Endothelial cell of umbilical vein (primary cell): ENCODE data around the gene RBP5.

Experiments used
- EZH2 ChIP-seq: IDR thresholded peaks from 2 replicates; pipeline ENCODE4 v1.6.1; 2012; ENCODE audit warnings: borderline replicate concordance, low read depth, mild to moderate bottlenecking, moderate library complexity, low read length, inconsistent platforms; ENCODE audit not compliant: severe bottlenecking
- FOS ChIP-seq: IDR thresholded peaks from 2 replicates; pipeline ENCODE4 v1.6.1; 2011; ENCODE audit warnings: mild to moderate bottlenecking, low read length, moderate library complexity, borderline replicate concordance; ENCODE audit not compliant: insufficient read depth
- JUN ChIP-seq: IDR thresholded peaks from 2 replicates; pipeline ENCODE4 v1.6.1; 2011; ENCODE audit warnings: borderline replicate concordance, low read depth; ENCODE audit not compliant: insufficient read length, insufficient read depth
- MYC ChIP-seq: IDR thresholded peaks from one replicate; pipeline ENCODE4 v1.6.1; 2011; ENCODE audit warnings: mild to moderate bottlenecking, low read depth, low read length
- POLR2A ChIP-seq: IDR thresholded peaks from 2 replicates; pipeline ENCODE4 v1.6.1; 2012; ENCODE audit warnings: low read depth, mild to moderate bottlenecking, control low read depth, low read length
- POLR2AphosphoS5 ChIP-seq: IDR thresholded peaks from 2 replicates; pipeline ENCODE4 v1.6.1; 2012; ENCODE audit warnings: low read depth, mild to moderate bottlenecking, control low read depth, low read length, moderate library complexity; ENCODE audit not compliant: insufficient read depth
- TF ChIP-seq, protein P1 (sequence below), 2 donors: IDR thresholded peaks; 1 replicate in 1 of 2; 2 replicates in 1 of 2; pipeline ENCODE4 v1.5.1; 2011; ENCODE audit warnings: low read length in 2 of 2, mild to moderate bottlenecking in 2 of 2, moderate library complexity in 2 of 2, control low read depth in 1 of 2, inconsistent platforms in 1 of 2, low read depth in 1 of 2; ENCODE audit not compliant: insufficient read depth in 1 of 2; ENCODE audit errors: extremely low read depth in 1 of 2
- TF ChIP-seq, protein P2 (sequence below): IDR thresholded peaks from 2 replicates; pipeline ENCODE4 v1.6.1; 2011; ENCODE audit not compliant: insufficient read depth, insufficient read length

GRCh38 chr12:7075939-7076338, 52.8 kb downstream of the RBP5 start:
- TF ChIP-seq, protein P1, sequence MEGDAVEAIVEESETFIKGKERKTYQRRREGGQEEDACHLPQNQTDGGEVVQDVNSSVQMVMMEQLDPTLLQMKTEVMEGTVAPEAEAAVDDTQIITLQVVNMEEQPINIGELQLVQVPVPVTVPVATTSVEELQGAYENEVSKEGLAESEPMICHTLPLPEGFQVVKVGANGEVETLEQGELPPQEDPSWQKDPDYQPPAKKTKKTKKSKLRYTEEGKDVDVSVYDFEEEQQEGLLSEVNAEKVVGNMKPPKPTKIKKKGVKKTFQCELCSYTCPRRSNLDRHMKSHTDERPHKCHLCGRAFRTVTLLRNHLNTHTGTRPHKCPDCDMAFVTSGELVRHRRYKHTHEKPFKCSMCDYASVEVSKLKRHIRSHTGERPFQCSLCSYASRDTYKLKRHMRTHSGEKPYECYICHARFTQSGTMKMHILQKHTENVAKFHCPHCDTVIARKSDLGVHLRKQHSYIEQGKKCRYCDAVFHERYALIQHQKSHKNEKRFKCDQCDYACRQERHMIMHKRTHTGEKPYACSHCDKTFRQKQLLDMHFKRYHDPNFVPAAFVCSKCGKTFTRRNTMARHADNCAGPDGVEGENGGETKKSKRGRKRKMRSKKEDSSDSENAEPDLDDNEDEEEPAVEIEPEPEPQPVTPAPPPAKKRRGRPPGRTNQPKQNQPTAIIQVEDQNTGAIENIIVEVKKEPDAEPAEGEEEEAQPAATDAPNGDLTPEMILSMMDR (IDR thresholded peaks at IDR 0.05; ENCODE audit: extremely low read depth in 1 of 2, insufficient read depth in 1 of 2, low read depth in 1 of 2, low read length in 2 of 2): no peak
- TF ChIP-seq POLR2AphosphoS5 (no peak), POLR2A (no peak), FOS (no peak), MYC (no peak), JUN (no peak), EZH2 (no peak)
- TF ChIP-seq, protein P2, sequence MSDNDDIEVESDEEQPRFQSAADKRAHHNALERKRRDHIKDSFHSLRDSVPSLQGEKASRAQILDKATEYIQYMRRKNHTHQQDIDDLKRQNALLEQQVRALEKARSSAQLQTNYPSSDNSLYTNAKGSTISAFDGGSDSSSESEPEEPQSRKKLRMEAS: no peak
